CD4-positive, alpha-beta T cell treated with Interleukin-15 for 4 hours (primary cell): ENCODE data around the gene LZTS2.
A peak's percentile ranks its signal among the peaks of the same experiment; 100 is the strongest.
"Not testable (repeated sequence)": the region's sequence is repeated elsewhere in the genome, so short reads cannot be mapped to it uniquely, and the experiment has no call there.

Source experiments
- DNase-seq: peaks from one replicate; pipeline ENCODE4 v3.0.0-alpha.2; 2020; ENCODE audit warnings: low spot score

LZTS2 gene

GRCh38 chr10:100999742-101000126 is at the start of gene LZTS2:
Gene LZTS2, plus strand, starts transcription at chr10:100999808. Its CDS starts 2,731 bp downstream, at chr10:101002539.
- DNase-seq: no peak

GRCh38 chr10:100960251-100960650 is 39.4 kb upstream of the LZTS2 start:
- DNase-seq: no peak

DNA sequence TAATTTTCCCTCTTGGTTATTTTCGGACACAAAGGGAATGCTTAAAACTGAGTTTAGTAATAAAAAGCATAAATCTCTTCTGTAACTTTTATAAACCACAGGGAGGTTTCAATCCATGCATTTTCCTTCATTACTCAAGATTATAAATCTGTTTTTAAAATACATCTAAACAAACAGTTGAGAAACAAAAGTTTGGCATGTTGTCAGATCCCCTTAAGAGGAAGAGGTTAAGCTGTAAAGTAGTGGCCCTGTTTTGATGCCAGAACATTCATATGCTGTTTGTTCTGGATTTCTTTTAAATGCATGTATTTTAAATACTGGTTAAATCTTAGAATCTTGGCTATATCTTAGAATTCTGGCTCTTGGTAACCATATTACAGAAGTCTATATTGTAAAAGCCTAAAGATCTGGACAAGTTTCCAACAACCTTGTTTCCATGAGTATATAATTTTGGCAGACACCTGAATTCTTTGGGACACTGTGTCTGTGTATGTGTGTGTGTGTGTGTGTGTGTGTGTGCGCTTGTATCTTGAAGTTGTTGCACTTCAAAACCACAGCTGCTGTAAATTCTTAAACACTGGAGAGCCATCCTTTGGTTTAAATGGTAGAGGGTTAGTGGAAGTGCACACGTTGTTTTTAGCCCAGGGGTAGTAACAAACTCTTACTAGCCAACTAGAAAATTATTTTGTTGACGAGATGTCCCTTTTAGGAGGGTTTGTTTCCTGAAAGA is 37.1 kb upstream of the LZTS2 start:
- no peak for DNase-seq

- no peak for DNase-seq
Observed at GRCh38 chr10:100963826-100964225, 35.8 kb upstream of the LZTS2 start.

- no peak for DNase-seq
Observed at GRCh38 chr10:100965820-100966219, 33.8 kb upstream of the LZTS2 start.

GRCh38 chr10:100966887-100967286 is 32.7 kb upstream of the LZTS2 start:
- no peak for DNase-seq

GRCh38 chr10:100967332-100967731 is 32.3 kb upstream of the LZTS2 start:
- no peak for DNase-seq

DNA sequence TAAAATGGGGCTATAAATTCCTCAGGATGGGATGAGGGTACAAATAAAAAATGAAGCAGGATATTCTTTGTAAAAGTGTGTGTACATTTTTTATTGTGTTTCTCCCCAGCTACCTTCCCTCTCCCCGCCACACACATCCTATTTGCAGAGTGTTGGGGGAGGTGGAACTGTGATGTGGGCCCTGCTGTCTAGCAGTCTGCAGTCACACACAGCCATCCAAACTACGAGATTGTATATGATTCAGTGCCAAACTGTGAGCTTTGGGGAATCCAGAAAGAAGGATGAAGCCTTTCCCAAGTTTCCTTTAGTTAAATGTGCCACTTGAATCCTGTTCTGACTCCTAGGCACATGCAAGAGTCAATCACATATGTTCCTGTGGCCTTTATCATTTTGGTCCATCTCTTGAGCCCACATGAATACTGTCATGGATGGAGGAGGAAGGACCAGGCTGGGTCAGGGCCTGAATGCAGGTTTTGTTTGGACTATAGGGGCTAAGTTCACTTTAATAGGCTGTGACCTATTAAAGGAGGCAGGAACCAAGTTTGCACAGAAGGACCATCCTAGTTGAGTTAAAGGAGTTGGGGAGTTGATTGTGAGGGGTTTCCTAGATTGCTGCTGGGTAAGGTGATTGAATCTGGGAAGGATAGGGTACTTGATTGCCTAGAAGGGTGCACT is 31.4 kb upstream of the LZTS2 start:
- no peak for DNase-seq

DNA sequence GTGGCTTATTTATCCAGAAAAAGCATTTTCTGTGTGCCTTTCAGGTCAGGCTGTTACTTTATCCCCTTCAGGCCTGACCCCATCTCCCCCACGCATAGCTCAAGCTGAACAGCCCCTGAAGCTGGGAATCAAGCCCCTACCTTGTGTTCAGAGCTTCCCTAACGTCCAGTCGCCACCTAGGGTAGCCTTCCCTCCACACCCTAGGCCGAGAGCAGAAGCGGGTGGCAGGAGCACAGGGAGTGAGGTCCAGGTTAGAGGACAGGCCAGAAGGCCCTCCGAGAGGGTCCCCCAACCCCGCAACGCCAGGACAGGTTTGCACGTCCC is 30.8 kb upstream of the LZTS2 start:
- DNase-seq: no peak

GRCh38 chr10:100969187-100970075 is 30.2 kb upstream of the LZTS2 start, which contains the start of gene SEMA4G:
Gene SEMA4G, plus strand, starts transcription at chr10:100969504. Its CDS starts 3,409 bp downstream, at chr10:100972913.
- peak; percentile 27 for DNase-seq

- DNase-seq: peak; percentile 27
Observed at GRCh38 chr10:100970076-100970913, 29.3 kb upstream of the LZTS2 start.

- DNase-seq: no peak
Observed at GRCh38 chr10:100970914-100971811, 28.4 kb upstream of the LZTS2 start.

DNA sequence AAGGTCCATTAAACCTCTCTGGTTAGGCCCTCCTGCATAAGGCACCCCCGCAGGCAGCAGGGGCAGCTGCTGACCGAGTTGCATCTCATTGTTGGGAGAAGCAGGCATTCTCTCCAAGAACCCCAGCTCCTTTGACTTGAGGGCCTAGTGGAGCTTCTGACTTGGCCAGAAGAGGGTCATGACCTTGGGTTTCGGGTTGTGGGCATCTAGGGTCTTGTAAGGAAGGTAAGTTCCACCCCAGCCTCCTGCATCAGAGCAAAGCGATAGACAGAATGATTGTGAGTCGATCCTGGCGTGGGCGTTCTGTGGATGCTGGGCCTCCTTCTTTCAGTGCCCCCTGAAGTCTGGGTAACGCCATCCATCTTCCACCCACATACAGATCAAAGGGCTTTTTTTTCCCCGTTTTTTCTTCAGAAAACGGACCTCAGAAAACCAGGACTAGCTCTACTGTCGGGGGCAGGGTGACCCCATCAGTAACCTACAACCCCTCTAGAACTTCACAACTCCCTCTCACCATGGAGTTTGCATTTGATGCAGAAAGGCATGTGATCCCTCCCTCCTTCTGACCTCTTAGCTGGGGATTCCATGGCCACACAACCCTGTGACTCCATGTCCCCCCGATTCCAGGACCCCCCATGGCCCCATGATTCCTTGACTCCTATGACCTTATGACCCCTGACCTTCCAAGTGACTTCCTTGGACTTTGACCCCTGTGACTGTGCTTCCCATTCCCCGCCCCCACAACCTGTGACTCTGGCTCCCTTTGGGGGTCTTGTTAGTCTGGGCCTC is 27.3 kb upstream of the LZTS2 start:
- DNase-seq: no peak

DNA sequence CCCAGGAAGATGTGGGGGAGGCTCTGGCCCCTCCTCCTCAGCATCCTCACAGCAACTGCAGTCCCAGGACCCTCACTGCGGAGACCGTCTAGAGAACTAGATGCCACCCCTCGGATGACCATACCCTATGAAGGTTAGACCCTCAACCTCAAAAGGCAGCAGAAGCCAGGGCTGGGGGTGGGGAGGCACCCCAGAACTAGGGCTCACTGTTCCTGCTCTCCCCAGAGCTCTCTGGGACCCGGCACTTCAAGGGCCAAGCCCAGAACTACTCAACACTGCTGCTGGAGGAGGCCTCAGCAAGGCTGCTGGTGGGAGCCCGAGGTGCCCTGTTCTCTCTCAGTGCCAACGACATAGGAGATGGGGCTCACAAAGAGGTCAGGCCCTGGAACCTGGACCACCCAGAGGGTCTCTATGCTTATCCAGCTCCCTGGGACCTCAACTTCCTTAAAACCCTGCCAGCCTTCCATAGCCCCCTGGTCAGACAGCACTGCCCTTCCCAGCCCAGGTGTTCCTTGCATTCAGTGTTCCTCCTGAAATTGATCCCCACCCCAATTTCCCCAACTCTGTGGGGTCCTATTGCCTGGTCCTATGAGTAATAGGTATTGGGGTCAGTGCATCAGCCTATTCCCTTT is 26.6 kb upstream of the LZTS2 start:
- DNase-seq: no peak

DNA sequence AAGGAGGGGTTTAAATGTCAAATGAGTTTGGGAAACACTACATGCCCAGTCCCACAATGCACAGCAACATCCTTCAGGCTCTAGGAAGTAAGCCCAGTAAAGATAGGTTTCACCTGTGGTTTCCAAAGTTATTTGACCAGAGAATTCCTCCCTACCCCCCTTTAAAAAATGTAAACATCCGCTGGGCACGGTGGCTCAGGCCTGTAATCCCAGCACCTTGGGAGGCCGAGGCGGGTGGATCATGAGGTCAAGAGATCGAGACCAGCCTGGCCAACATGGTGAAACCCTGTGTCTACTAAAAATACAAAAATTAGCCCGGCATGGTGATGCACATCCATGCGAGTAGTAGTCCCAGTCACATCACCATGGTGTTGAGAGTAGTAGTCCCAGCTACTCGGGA is 24.2 kb upstream of the LZTS2 start:
- DNase-seq: not testable (repeated sequence)

- no peak for DNase-seq
Observed at GRCh38 chr10:100976906-100977305, 22.7 kb upstream of the LZTS2 start.

DNA sequence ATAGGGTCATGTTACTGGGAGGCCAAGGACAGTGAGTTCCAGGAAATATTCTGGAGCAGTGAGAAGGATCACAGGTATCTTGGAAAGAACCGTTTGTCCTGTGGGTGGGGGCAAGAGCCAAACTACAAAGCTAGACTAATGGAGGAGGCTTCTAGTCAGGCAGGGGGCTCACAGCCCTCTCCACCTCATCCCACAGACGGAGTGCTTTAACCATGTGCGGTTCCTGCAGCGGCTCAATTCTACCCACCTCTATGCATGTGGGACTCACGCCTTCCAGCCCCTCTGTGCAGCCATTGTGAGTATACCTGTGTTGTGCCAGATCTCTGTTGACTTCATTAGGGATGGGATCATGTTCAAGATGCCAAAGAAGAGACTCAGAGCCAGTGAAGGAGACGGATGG is 22.2 kb upstream of the LZTS2 start:
- DNase-seq: no peak

DNA sequence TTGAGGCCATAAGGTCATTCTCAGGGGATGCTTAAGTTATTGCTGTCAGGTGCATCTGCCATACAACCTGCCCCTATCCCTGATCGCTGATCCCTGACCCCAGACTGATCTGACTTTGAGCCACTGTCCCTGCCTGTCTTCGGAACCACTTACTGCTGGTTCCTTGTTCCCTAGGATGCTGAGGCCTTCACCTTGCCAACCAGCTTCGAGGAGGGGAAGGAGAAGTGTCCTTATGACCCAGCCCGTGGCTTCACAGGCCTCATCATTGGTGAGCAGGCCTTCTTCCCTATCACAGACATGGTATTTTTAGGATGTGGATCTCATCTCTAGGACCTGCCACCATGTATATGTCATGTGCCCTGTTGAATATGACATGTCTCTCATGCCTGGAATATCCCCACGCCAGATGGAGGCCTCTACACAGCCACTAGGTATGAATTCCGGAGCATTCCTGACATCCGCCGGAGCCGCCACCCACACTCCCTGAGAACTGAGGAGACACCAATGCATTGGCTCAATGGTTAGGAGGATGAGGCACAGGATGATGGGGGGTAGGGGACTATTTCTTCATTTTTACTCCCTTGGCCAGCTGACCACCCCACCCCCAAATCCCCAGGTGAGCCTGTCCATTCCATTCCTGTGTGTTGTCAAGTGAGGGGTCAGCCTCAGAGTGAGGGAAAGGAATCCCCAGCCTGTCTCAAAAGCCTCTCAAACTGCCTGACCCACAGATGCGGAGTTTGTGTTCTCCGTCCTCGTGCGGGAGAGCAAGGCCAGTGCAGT is 21.3 kb upstream of the LZTS2 start:
- no peak for DNase-seq

DNA sequence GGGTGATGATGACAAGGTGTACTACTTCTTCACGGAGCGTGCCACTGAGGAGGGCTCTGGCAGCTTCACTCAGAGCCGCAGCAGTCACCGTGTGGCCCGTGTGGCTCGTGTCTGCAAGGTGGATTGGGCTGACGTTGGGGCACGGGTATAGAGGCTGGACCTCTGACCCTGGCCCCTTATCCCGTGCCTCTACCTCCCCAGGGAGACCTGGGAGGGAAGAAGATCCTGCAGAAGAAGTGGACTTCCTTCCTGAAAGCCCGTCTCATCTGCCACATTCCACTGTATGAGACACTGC is 20.8 kb upstream of the LZTS2 start:
- no peak for DNase-seq
